ENCODE data around the gene FIGNL1. TPM values are rescaled to one million over a fixed set of nuclear protein-coding genes. Genes with fewer than 3 reads are reported as not detected.

FIGNL1 gene
- total RNA-seq, 1 experiment from 2014 or later, result 28.1 TPM

DNA sequence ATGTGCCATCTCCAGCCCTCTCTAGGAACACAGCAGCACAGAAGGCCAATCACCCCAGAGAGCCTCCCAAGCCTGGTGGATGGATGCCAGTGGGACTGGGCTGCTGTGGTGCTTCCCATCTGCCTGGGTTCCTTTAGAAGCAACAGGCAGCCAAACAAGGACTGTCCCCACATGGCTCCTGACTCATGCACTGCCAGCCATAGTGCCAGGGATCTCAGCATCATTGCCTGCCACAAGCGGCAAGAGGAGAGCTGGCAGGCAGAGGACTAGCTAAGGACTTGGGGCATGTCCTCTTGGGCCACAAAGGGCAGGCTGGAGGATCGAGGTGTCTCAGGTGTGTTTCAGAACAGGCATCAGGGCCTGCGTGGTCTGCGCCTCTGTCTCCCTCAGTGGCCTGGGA, 23.4 kb upstream of the FIGNL1 start:
- DNase-seq (ENCODE audit: low read depth, low spot score) (no peak), ATAC-seq (no peak)
- no peak for TF ChIP-seq EZH2 (IDR thresholded peaks at IDR 0.05)
- no peak for TF ChIP-seq FOSL1 (IDR thresholded peaks at IDR 0.05; ENCODE audit: low read depth)
- no peak for TF ChIP-seq CBX3 (IDR thresholded peaks at IDR 0.05; ENCODE audit: low read depth)
- ChIA-PET RAD21 (ENCODE audit: low non-redundant PET in 1 of 2, low total read pairs in 2 of 2, uncharacterized antibody in 2 of 2, unreplicated experiment in 2 of 2) (no interaction called here), POLR2A (no interaction called here), CTCF (no interaction called here)
- no peaks in the 10 kb centered on the region for H3K4me1 ChIP-seq (ENCODE audit: control insufficient read depth in 1 of 2, insufficient read depth in 2 of 2, low read length in 2 of 2)
- H3K27me3 ChIP-seq (ENCODE audit: insufficient read depth, low read length), result no peaks in the 10 kb centered on the region
- no peaks in the 10 kb centered on the region for H3K9me2 ChIP-seq (ENCODE audit: insufficient read depth)
- no peak overlapping the region for H3K4me3 ChIP-seq (replicated peaks in 1 of 2; ENCODE audit: low read depth in 1 of 2, low read length in 2 of 2)
- H3K9ac ChIP-seq (ENCODE audit: low read length), result no peak overlapping the region
- no peaks in the 10 kb centered on the region for H4K20me1 ChIP-seq (ENCODE audit: insufficient read depth)
- intact Hi-C loops (cut with micrococcal nuclease), result no loop called here
- no peak overlapping the region for H2AFZ ChIP-seq (ENCODE audit: low read depth, low read length, poor library complexity, severe bottlenecking)
- H3K79me2 ChIP-seq (ENCODE audit: insufficient read depth, low read length), result no peaks in the 10 kb centered on the region
- no peak overlapping the region for H3K27ac ChIP-seq (ENCODE audit: low read depth, low read length)
- no peaks in the 10 kb centered on the region for H3K9me3 ChIP-seq (ENCODE audit: control insufficient read depth in 1 of 2, insufficient read depth in 1 of 2, low read depth in 1 of 2, low read length in 2 of 2)
- H3K36me3 ChIP-seq (ENCODE audit: control insufficient read depth in 1 of 2, insufficient read depth in 2 of 2, low read length in 2 of 2), result no peaks in the 10 kb centered on the region
- H3K4me2 ChIP-seq (ENCODE audit: low read length), result no peak overlapping the region
- BruUV-seq (replicated peaks), result no TSS peak

DNA sequence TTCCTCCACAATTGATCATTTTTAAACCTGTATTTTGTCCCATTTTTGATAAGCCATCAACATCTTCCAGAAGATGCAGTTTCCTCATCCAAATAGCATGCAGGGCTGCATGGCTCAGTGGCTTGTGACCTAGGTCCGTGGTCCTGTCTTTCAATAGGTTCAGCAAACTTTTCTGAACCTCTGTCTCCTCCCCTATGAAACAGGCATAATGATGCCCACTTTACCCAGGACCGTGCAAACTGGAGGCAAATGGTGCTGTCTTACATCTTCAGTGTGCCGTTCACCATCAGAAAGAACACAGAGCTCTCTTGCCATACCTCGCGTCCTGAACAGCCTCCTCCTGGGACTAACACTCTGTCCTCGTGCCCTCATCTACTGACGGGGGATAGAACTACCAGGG, 22.3 kb upstream of the FIGNL1 start:
- no TSS peak for BruUV-seq (replicated peaks)
- Histone ChIP-seq H3K27me3 (ENCODE audit: insufficient read depth, low read length) (no peaks in the 10 kb centered on the region), H2AFZ (ENCODE audit: low read depth, low read length, poor library complexity, severe bottlenecking) (no peak overlapping the region), H3K9me3 (ENCODE audit: control insufficient read depth in 1 of 2, insufficient read depth in 1 of 2, low read depth in 1 of 2, low read length in 2 of 2) (no peaks in the 10 kb centered on the region), H3K9me2 (ENCODE audit: insufficient read depth) (no peaks in the 10 kb centered on the region), H3K4me3 (replicated peaks in 1 of 2; ENCODE audit: low read depth in 1 of 2, low read length in 2 of 2) (no peak overlapping the region), H3K79me2 (ENCODE audit: insufficient read depth, low read length) (no peaks in the 10 kb centered on the region), H3K36me3 (ENCODE audit: control insufficient read depth in 1 of 2, insufficient read depth in 2 of 2, low read length in 2 of 2) (no peaks in the 10 kb centered on the region), H4K20me1 (ENCODE audit: insufficient read depth) (no peaks in the 10 kb centered on the region), H3K4me1 (ENCODE audit: control insufficient read depth in 1 of 2, insufficient read depth in 2 of 2, low read length in 2 of 2) (peaks cover 2 to 5% of the 10 kb centered on the region in 2 experiments; a peak in 3 of 4 replicates), H3K9ac (ENCODE audit: low read length) (no peak overlapping the region), H3K4me2 (ENCODE audit: low read length) (no peak overlapping the region), H3K27ac (ENCODE audit: low read depth, low read length) (no peak overlapping the region)
- ChIA-PET CTCF (no interaction called here), RAD21 (ENCODE audit: low non-redundant PET in 1 of 2, low total read pairs in 2 of 2, uncharacterized antibody in 2 of 2, unreplicated experiment in 2 of 2) (no interaction called here), POLR2A (no interaction called here)
- intact Hi-C loops (cut with micrococcal nuclease), result no loop called here
- TF ChIP-seq CBX3 (IDR thresholded peaks at IDR 0.05; ENCODE audit: low read depth) (no peak), FOSL1 (IDR thresholded peaks at IDR 0.05; ENCODE audit: low read depth) (no peak), ZNF274 (IDR thresholded peaks at IDR 0.05; ENCODE audit: low read depth, low read length) (no peak), JUND (IDR thresholded peaks at IDR 0.05) (no peak), SP1 (IDR thresholded peaks at IDR 0.05; ENCODE audit: low read depth) (no peak), SIN3A (IDR thresholded peaks at IDR 0.05; ENCODE audit: low read depth) (no peak), EZH2 (IDR thresholded peaks at IDR 0.05) (no peak), SRF (IDR thresholded peaks at IDR 0.05; ENCODE audit: low read depth) (no peak), ZFX (IDR thresholded peaks at IDR 0.05) (no peak), RAD21 (IDR thresholded peaks at IDR 0.05; ENCODE audit: low read depth) (no peak), TCF7L2 (IDR thresholded peaks at IDR 0.05; ENCODE audit: borderline replicate concordance, extremely low read depth, insufficient read depth, insufficient read length) (no peak)
- TF ChIP-seq, protein P1, sequence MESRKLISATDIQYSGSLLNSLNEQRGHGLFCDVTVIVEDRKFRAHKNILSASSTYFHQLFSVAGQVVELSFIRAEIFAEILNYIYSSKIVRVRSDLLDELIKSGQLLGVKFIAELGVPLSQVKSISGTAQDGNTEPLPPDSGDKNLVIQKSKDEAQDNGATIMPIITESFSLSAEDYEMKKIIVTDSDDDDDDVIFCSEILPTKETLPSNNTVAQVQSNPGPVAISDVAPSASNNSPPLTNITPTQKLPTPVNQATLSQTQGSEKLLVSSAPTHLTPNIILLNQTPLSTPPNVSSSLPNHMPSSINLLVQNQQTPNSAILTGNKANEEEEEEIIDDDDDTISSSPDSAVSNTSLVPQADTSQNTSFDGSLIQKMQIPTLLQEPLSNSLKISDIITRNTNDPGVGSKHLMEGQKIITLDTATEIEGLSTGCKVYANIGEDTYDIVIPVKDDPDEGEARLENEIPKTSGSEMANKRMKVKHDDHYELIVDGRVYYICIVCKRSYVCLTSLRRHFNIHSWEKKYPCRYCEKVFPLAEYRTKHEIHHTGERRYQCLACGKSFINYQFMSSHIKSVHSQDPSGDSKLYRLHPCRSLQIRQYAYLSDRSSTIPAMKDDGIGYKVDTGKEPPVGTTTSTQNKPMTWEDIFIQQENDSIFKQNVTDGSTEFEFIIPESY (IDR thresholded peaks at IDR 0.05; ENCODE audit: extremely low read depth, insufficient replicate concordance, low read length), result no peak
- TF ChIP-seq, protein P2, sequence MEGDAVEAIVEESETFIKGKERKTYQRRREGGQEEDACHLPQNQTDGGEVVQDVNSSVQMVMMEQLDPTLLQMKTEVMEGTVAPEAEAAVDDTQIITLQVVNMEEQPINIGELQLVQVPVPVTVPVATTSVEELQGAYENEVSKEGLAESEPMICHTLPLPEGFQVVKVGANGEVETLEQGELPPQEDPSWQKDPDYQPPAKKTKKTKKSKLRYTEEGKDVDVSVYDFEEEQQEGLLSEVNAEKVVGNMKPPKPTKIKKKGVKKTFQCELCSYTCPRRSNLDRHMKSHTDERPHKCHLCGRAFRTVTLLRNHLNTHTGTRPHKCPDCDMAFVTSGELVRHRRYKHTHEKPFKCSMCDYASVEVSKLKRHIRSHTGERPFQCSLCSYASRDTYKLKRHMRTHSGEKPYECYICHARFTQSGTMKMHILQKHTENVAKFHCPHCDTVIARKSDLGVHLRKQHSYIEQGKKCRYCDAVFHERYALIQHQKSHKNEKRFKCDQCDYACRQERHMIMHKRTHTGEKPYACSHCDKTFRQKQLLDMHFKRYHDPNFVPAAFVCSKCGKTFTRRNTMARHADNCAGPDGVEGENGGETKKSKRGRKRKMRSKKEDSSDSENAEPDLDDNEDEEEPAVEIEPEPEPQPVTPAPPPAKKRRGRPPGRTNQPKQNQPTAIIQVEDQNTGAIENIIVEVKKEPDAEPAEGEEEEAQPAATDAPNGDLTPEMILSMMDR (IDR thresholded peaks at IDR 0.05 in 2 of 3, conservative IDR thresholded peaks at IDR 0.05 in 1 of 3; ENCODE audit: borderline replicate concordance in 1 of 3, insufficient read depth in 1 of 3, low read depth in 2 of 3, low read length in 2 of 3), result no peak
- TF ChIP-seq, protein P3, sequence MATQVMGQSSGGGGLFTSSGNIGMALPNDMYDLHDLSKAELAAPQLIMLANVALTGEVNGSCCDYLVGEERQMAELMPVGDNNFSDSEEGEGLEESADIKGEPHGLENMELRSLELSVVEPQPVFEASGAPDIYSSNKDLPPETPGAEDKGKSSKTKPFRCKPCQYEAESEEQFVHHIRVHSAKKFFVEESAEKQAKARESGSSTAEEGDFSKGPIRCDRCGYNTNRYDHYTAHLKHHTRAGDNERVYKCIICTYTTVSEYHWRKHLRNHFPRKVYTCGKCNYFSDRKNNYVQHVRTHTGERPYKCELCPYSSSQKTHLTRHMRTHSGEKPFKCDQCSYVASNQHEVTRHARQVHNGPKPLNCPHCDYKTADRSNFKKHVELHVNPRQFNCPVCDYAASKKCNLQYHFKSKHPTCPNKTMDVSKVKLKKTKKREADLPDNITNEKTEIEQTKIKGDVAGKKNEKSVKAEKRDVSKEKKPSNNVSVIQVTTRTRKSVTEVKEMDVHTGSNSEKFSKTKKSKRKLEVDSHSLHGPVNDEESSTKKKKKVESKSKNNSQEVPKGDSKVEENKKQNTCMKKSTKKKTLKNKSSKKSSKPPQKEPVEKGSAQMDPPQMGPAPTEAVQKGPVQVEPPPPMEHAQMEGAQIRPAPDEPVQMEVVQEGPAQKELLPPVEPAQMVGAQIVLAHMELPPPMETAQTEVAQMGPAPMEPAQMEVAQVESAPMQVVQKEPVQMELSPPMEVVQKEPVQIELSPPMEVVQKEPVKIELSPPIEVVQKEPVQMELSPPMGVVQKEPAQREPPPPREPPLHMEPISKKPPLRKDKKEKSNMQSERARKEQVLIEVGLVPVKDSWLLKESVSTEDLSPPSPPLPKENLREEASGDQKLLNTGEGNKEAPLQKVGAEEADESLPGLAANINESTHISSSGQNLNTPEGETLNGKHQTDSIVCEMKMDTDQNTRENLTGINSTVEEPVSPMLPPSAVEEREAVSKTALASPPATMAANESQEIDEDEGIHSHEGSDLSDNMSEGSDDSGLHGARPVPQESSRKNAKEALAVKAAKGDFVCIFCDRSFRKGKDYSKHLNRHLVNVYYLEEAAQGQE (IDR thresholded peaks at IDR 0.05; ENCODE audit: low read depth), result no peak
- ATAC-seq (no peak), DNase-seq (ENCODE audit: low read depth, low spot score) (no peak)

Data from HCT116 (cell line).